NCI-H2227 treated with DMSO at 0.1 percent for 48 hours (cell line): ENCODE data around the gene SMPD2.
"Not testable (repeated sequence)": the region's sequence is repeated elsewhere in the genome, so short reads cannot be mapped to it uniquely, and the experiment has no call there.

Experiments
- DNase-seq: peaks from one replicate; lab custom pipeline; 2025; lab: John Stamatoyannopoulos, UW

The SMPD2 gene

DNA sequence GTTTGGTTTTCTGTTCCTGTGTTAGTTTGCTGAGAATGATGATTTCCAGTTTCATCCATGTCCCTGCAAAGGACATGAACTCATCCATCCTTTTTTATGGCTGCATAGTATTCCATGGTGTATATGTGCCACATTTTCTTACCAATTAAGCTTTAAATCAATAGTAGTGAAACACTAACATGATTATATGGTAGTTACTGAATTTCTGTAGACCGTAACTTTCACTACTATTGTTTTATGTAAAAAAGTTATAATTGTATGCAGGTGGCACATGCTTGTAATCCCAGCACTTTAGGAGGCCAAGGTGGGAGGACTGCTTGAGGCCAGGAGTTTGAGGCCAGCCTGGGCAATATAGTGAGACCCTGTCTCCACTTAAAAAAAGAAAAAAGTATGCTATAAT lies 20.7 kb downstream of the SMPD2 start:
- DNase-seq: not testable (repeated sequence)

GRCh38 chr6:109461733-109462526 lies 21.4 kb downstream of the SMPD2 start:
- DNase-seq: no peak

- peak; percentile 53 for DNase-seq
Observed at GRCh38 chr6:109465772-109466171, 25.2 kb downstream of the SMPD2 start.

GRCh38 chr6:109466212-109466923 lies 25.8 kb downstream of the SMPD2 start:
- DNase-seq: no peak

- DNase-seq: no peak
Observed at GRCh38 chr6:109467696-109468095, 27.2 kb downstream of the SMPD2 start.

- no peak for DNase-seq
Observed at GRCh38 chr6:109469591-109470189, 29.2 kb downstream of the SMPD2 start.

DNA sequence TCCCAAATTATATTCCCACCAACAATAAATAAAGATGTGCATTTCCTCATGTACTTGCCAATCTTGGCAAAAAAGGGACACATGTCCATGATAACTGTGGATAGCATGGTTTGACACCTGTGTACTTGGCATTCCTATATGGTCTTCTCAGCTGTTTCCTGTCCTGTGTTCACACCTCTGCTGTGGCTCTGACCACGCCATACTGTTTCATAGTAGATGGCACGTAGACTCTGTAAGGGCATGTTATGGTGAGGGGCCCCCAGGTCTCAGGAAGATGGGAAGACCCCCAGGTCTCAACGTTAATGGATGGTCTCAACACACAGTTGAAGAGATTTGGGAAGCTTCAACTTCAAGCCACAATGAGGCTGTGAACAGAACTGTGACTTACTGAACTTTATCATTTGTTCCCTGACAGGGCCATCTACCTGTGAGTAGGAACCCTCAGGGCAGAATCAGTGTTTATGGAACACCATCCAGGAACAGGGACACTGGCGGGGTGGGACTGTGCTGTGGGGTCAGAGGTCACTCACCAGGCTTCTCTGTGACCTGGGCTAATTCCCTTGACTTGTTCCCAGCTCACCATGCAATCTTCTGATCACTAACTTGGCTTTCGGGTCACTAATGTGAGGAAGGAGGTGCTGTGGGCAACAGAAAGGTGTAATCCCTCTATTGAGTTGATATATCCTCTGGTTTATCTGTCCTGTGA lies 30.7 kb downstream of the SMPD2 start:
- DNase-seq: no peak

DNA sequence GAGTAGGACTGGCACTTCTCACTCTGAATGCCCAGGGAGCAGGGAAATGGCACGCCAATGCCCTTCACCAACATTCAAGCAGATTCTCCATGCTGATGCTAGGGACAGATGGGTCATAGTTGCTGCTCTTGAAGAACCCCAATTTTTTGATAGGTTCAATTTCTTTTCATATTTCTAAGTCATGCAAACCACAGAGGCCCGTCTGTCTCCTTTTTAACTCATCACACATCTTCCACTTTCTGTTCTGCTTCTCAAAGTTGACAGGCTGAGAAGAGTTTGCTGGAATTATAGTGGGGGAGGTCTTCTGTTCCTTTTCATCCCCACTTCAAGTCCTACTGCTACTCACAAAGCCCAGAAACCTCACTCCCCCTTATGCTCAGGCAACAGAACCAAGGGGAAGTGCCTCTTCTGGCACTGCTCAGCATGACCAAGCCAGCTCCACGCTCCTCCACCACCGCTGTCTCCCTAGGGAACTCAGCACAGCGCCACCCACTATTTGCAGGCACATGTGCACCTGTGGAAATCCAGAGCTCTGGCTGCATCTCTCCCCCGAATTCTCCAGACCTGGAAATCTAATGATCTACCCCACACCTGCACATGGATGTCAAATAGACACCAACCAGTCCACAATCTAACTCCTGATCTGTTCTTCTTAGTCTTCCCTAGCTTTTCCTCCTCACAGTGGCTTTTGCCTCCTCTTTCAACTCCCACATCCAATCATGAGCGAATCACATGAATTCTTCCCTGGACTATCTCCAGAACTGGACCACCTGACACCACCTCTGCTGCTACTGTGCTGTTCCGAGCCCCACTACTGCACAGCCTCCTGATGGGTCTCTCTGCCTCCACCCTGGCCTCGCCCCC lies 31.8 kb downstream of the SMPD2 start:
- DNase-seq: no peak

DNA sequence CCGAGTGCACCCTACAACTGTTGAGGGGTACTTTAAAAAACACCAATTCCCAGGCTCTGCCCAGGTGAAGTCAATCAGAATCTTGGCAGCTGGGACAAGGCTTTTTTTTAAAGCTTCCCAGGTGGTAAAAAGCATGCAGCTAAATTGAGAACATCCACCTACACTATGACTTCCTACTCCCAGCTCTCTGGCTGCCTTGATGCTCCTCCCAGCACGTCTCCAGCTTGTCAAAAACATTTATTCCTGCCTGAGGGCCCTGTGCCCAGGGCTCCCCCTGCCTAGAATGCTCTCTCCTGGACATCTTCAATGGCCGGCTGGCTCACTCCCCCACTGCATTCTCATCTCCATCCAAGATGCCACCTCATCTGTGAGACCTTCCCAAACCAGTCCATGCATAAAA lies 32.6 kb downstream of the SMPD2 start:
- no peak for DNase-seq

GRCh38 chr6:109474995-109475394 lies 34.5 kb downstream of the SMPD2 start:
- no peak for DNase-seq

- DNase-seq: no peak
Observed at GRCh38 chr6:109475625-109476024, 35.1 kb downstream of the SMPD2 start.

GRCh38 chr6:109477184-109477583 lies 36.7 kb downstream of the SMPD2 start:
- DNase-seq: no peak

- DNase-seq: no peak
Observed at GRCh38 chr6:109477725-109478124, 37.2 kb downstream of the SMPD2 start.

- DNase-seq: no peak
Observed at GRCh38 chr6:109478222-109478805, 37.8 kb downstream of the SMPD2 start.

DNA sequence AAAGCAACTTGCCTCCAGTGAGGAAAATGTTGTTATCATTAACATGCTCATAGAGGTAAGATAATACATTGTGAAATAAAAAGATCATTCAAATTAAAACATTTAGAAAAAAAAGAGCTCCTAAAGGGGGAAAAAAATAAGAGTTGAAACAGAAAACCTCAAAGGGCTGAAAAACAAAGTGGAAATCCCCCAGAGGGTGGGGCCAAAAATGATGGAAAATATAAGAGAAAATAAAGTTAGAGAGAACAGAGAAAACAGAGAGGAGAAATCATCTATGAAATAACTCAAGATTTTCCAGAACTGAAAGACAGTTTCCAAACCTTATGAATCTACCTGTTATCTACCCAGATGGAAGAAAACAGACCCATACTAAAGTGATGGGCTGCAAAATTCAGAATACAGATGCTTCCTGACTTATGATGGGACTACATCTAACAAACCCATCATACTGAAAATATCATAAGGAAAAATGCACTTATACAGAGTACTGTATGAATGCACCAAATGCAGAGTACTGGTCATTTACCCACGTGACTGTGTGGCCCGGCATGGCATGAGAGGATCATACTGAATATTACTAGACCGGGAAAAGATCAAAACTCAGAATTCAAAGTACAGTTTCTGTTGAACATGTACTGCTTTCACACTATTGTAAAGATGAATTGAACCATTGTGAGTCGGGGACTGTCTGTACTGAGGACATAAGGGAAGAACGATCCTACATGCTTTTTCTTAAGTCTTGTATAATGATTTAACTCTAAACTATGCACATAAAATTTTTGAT lies 38.5 kb downstream of the SMPD2 start:
- DNase-seq: no peak

DNA sequence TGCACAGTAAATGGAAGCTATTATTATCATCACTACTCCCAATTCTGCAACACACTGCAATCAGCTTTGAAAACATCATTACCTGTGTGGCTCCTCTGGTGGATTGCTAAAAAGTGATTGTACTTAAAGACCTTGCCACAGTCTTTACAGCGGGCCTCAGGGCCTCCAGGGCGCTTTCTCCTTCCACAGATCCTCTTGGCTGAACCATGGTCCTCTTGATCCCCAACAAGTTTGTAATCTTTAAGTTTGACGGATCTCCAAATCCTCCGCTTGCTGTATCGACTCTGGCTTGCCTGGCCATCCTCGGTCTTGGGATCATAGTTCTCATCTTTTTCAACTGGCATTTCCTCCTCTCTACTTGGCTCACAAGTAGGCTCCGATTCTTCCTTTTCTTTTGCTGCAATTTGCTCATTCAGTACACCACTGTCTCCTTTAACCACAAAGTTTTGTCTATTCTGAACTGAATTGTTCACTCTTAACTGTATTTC lies 40.5 kb downstream of the SMPD2 start:
- no peak for DNase-seq

GRCh38 chr6:109482905-109483734 lies 42.6 kb downstream of the SMPD2 start, which contains the start of gene ZBTB24:
ZBTB24 (minus strand) TSS chr6:109483219; CDS start chr6:109482026, 1,193 bp downstream.
- DNase-seq: peak; percentile 58

DNA sequence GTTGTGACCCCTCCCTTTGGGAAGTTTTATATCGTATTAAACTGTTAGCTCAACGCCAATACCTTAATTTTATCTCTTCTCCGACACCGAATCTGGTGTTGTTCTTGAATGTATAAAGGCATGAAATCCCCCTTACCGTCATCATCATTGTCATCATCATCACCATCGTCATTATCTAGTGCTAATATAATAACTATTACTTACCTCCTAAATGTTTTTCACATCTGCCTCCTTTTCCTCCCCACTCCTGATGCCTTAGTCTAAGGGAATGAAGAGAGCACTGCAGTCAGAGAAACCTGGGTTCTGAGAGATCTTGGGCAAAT lies 43.2 kb downstream of the SMPD2 start:
- DNase-seq: no peak

DNA sequence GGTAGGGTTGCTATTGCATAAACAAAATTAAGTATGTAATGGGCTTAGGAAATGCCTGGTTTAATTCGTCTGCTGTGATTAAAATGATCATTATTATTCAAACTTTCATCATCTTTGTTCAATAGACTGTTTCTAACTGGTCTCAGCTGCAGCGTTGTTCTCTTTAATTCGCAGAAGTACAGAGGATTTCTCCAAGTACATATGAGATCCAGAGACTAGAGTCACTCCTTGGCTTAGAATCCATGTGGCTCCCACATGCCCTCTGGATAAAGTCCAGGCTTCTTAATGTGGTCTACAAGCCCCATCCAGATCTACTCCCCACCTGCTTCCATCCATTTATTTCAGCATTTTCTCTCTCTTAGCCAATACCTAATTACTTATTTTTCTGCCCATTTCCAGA lies 43.6 kb downstream of the SMPD2 start:
- no peak for DNase-seq
